ENCODE measurements around the gene ZNF689. TPM values are rescaled to one million over a fixed set of nuclear protein-coding genes. Genes with fewer than 3 reads are reported as not detected.
A peak's percentile ranks its signal among the peaks of the same experiment; 100 is the strongest.

ZNF689 gene
- total RNA-seq, 1 donor from 2014 or later = 24.5 TPM

- peaks cover 21% of the 10 kb centered on the region for H3K4me1 Mint-ChIP-seq (ENCODE audit: low read depth)
- H3K9me3 Mint-ChIP-seq (ENCODE audit: low read depth) = no peaks in the 10 kb centered on the region
- no peak for TF ChIP-seq CTCF (IDR thresholded peaks at IDR 0.05; ENCODE audit: unreplicated experiment)
- DNase-seq (ENCODE audit: low spot score, unreplicated experiment) = no peak
- no peak overlapping the region for H3K4me3 Mint-ChIP-seq (ENCODE audit: low read depth)
- peak overlapping the region; percentile 67 for H3K27ac Mint-ChIP-seq
- peaks cover 3% of the 10 kb centered on the region for H3K27me3 Mint-ChIP-seq
- peaks cover 2% of the 10 kb centered on the region for H3K36me3 Mint-ChIP-seq (ENCODE audit: insufficient read depth)
Measured at GRCh38 chr16:30565526-30565925, 44.7 kb downstream of the ZNF689 start.

- no peak overlapping the region for H3K4me3 Mint-ChIP-seq (ENCODE audit: low read depth)
- no peak overlapping the region for H3K27ac Mint-ChIP-seq
- peaks cover 3% of the 10 kb centered on the region for H3K27me3 Mint-ChIP-seq
Measured at GRCh38 chr16:30562021-30562420, 48.2 kb downstream of the ZNF689 start.

GRCh38 chr16:30561089-30561816 is 48.9 kb downstream of the ZNF689 start:
- Mint-ChIP-seq H3K9me3 (ENCODE audit: low read depth) (peaks cover 4% of the 10 kb centered on the region), H3K4me1 (ENCODE audit: low read depth) (peaks cover 10% of the 10 kb centered on the region), H3K36me3 (ENCODE audit: insufficient read depth) (peaks cover 7% of the 10 kb centered on the region), H3K27me3 (peaks cover 3% of the 10 kb centered on the region), H3K4me3 (ENCODE audit: low read depth) (no peak overlapping the region), H3K27ac (no peak overlapping the region)
- no peak for TF ChIP-seq CTCF (IDR thresholded peaks at IDR 0.05; ENCODE audit: unreplicated experiment)
- DNase-seq (ENCODE audit: low spot score, unreplicated experiment) = no peak

More at GRCh38 chr16:30562021-30562420, 48.2 kb downstream of the ZNF689 start:
- no peak for TF ChIP-seq CTCF (IDR thresholded peaks at IDR 0.05; ENCODE audit: unreplicated experiment)
- Mint-ChIP-seq H3K36me3 (ENCODE audit: insufficient read depth) (peaks cover 5% of the 10 kb centered on the region), H3K9me3 (ENCODE audit: low read depth) (peaks cover 4% of the 10 kb centered on the region), H3K4me1 (ENCODE audit: low read depth) (peaks cover 12% of the 10 kb centered on the region)
- DNase-seq (ENCODE audit: low spot score, unreplicated experiment) = no peak

- H3K27ac Mint-ChIP-seq = peak overlapping the region; percentile 96
Measured at GRCh38 chr16:30559690-30560089, 50.5 kb downstream of the ZNF689 start.

More at GRCh38 chr16:30559690-30560089, 50.5 kb downstream of the ZNF689 start:
- peaks cover 14% of the 10 kb centered on the region for H3K36me3 Mint-ChIP-seq (ENCODE audit: insufficient read depth)
- TF ChIP-seq CTCF (IDR thresholded peaks at IDR 0.05; ENCODE audit: unreplicated experiment) = no peak
- H3K9me3 Mint-ChIP-seq (ENCODE audit: low read depth) = peaks cover 4% of the 10 kb centered on the region
- no peak overlapping the region for H3K4me3 Mint-ChIP-seq (ENCODE audit: low read depth)
- H3K27me3 Mint-ChIP-seq = peaks cover 3% of the 10 kb centered on the region
- peaks cover 7% of the 10 kb centered on the region for H3K4me1 Mint-ChIP-seq (ENCODE audit: low read depth)
- no peak for DNase-seq (ENCODE audit: low spot score, unreplicated experiment)

All from progenitor cell of endocrine pancreas (in vitro differentiated cells).